Activated B cell treated with CpG ODN at 0.5 μM for 24 hours (primary cell): ENCODE measurements around the gene CTBP1. TPM values are rescaled to one million over a fixed set of nuclear protein-coding genes. Genes with fewer than 3 reads are reported as not detected.

Experiments used
- ATAC-seq: fragments of 200-7000 bp; cut with Tn5 transposase; one replicate; pipeline ENCODE4 v1.10.0; 2021; ENCODE audit warnings: low read depth, mild to moderate bottlenecking, moderate library complexity
- CTCF ChIA-PET: fragments of 350-600 bp; sonication (Branson Sonifier 250); formaldehyde crosslinking; loops from one replicate; lab custom pipeline; 2021; ENCODE audit warnings: antibody characterized with exemption; lab: Charles Lee
- POLR2A ChIA-PET: fragments of 350-600 bp; sonication (Branson Sonifier 250); formaldehyde crosslinking; loops from one replicate; lab custom pipeline; 2021; ENCODE audit warnings: antibody characterized with exemption; lab: Charles Lee
- DNase-seq: peaks from one replicate; pipeline ENCODE4 v3.0.0; 2022
- H3K27ac Mint-ChIP-seq: one replicate; pipeline ENCODE4 v1.8.0; 2020; ENCODE audit warnings: mixed read lengths
- H3K27me3 Mint-ChIP-seq: one replicate; pipeline ENCODE4 v1.8.0; 2021; ENCODE audit warnings: mixed read lengths
- H3K36me3 Mint-ChIP-seq: one replicate; pipeline ENCODE4 v1.8.0; 2021; ENCODE audit warnings: low read depth, mixed read lengths
- H3K4me1 Mint-ChIP-seq: one replicate; pipeline ENCODE4 v1.8.0; 2021; ENCODE audit warnings: mixed read lengths
- H3K4me3 Mint-ChIP-seq: one replicate; pipeline ENCODE4 v1.8.0; 2020; ENCODE audit warnings: mild to moderate bottlenecking, mixed read lengths
- H3K9me3 Mint-ChIP-seq: one replicate; pipeline ENCODE4 v1.8.0; 2020; ENCODE audit warnings: mixed read lengths
- intact Hi-C: fragments of 100-400 bp; cut with micrococcal nuclease; formaldehyde crosslinking; loops from one replicate; pipeline ENCODE4 v1.15.1; 2024
- total RNA-seq: library from RNA; stranded (reverse); gene quantifications from 2 replicates; pipeline ENCODE4 v1.2.3, GENCODE V29; 2022
- TF ChIP-seq, protein P1 (sequence below): fragments of 200-600 bp; IDR thresholded peaks from one replicate; pipeline ENCODE4 v1.8.0; 2022; ENCODE audit warnings: antibody characterized with exemption, mild to moderate bottlenecking

CTBP1 gene
- total RNA-seq, 1 donor from 2014 or later: 175 TPM

DNA sequence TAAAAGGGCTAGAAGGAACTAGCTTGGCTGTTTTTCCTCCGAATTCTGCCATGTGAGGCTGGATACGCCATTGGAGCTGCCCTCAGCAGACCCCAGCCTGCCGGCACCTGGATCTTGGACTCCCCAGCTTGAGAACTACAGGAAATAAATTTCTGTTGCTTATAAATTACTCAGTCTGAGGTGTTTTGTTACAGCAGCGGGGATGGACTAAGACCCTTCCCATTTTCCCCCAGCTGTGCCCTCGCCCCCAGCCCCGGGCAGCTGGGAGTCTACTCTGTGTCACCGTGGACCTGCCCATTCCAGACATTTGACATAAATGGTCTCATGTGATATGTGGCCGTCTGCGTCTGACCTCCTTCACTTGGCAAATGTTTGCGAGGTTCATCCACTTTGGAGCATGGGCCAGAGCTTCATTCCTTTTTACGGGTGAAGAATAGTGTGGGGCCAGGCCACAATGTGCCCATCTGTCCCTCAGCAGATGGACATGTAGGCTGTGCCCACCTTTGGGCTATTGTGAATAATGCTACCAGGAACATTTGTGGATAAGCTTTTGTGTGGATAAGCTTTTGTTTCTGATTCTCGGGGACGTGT is 45.8 kb downstream of the CTBP1 start:
- Mint-ChIP-seq H3K9me3 (no peaks in the 10 kb centered on the region), H3K4me1 (peaks cover 42% of the 10 kb centered on the region), H3K4me3 (no peak overlapping the region), H3K27ac (no peak overlapping the region), H3K36me3 (no peaks in the 10 kb centered on the region), H3K27me3 (no peaks in the 10 kb centered on the region)
- CTCF ChIA-PET: interaction anchor here (1.0 to 1.2 kb wide), 3 partner anchors 31 to 36 kb away, joined by 3 read pairs; no protein-coding TSS in a partner anchor
- TF ChIP-seq, protein P1, sequence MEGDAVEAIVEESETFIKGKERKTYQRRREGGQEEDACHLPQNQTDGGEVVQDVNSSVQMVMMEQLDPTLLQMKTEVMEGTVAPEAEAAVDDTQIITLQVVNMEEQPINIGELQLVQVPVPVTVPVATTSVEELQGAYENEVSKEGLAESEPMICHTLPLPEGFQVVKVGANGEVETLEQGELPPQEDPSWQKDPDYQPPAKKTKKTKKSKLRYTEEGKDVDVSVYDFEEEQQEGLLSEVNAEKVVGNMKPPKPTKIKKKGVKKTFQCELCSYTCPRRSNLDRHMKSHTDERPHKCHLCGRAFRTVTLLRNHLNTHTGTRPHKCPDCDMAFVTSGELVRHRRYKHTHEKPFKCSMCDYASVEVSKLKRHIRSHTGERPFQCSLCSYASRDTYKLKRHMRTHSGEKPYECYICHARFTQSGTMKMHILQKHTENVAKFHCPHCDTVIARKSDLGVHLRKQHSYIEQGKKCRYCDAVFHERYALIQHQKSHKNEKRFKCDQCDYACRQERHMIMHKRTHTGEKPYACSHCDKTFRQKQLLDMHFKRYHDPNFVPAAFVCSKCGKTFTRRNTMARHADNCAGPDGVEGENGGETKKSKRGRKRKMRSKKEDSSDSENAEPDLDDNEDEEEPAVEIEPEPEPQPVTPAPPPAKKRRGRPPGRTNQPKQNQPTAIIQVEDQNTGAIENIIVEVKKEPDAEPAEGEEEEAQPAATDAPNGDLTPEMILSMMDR: no peak
- ATAC-seq: no peak
- POLR2A ChIA-PET: interaction anchor here (1.2 kb wide), 1 partner anchor 45 kb away, joined by 7 read pairs; no protein-coding TSS in a partner anchor
- intact Hi-C loops: loop anchor here (2.0 kb wide), 1 partner anchor 46 kb away; the partner anchor contains the start of gene CTBP1
- peak; percentile 13 for DNase-seq

DNA sequence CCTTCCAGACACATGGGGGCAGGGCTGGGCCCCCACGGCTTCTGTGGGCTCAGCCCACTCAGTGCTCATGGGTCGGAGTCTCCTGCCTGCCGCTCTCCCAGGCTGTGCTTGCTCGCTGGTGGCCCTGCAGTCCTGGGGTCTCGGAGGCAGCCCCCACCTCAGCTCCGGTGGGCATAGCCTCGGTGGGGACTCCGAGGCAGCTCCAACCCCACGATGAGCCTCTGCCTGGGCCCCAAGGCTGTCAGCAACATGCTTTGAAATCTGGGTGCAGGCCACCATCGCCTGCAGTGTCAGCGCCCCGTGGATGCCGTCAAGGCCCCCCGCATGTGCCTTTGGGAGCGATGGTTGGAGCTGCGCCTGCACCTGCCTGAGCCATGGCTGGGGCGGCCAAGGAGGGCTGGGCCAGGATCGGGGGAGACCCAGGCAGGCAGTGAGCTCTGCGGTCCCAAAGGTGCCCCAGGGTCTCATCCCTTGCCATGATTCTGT is 46.4 kb downstream of the CTBP1 start:
- DNase-seq (peak; percentile 14), ATAC-seq (no peak)
- Mint-ChIP-seq H3K27me3 (no peaks in the 10 kb centered on the region), H3K4me3 (no peak overlapping the region), H3K9me3 (no peaks in the 10 kb centered on the region), H3K36me3 (no peaks in the 10 kb centered on the region), H3K27ac (no peak overlapping the region), H3K4me1 (peaks cover 42% of the 10 kb centered on the region)
- TF ChIP-seq, protein P1: no peak
- POLR2A ChIA-PET: interaction anchor here (0.5 to 1.1 kb wide), 3 partner anchors 30 to 65 kb away, joined by 3 to 4 read pairs (median 4); partner anchors contain the start of gene SPON2
- intact Hi-C loops: loop anchor here (2.0 kb wide), 1 partner anchor 46 kb away; the partner anchor contains the start of gene CTBP1
- CTCF ChIA-PET: interaction anchor here (1.0 kb wide), 2 partner anchors 32 to 35 kb away, joined by 3 read pairs; no protein-coding TSS in a partner anchor

DNA sequence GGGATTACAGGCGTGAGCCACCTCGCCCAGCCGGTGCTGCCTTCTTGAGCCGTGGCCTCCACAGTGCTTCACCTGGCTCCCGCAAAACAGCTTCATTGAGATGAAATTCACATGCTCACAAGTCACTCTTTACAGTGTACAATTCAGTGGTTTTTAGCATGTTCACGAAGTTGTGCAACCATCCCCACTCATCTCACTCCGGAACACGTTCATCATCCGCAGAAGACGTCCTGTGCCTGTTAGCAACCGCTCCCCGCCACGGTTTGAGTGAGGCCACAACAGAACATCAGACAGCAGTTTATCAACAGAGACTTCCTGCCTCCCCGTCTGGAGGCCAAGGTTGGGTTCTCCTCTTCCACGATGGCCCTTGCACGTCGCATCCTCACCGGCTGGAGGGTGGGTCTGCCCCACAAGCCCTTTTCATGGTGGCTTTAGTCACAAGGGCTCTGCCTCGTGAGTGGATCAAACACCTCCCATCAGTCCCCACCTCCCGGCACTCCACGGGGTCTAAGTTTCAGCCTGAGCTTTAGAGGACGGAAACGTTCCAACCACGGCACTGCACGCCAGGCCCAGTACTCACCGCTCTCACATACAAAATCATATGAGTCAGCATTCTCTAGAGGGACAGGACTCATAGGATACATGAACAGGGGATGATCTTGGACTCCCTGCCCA is 46.9 kb downstream of the CTBP1 start:
- Mint-ChIP-seq H3K27ac (peak overlapping the region; percentile 84), H3K4me3 (peak overlapping the region; percentile 66), H3K27me3 (no peaks in the 10 kb centered on the region), H3K4me1 (peaks cover 42% of the 10 kb centered on the region), H3K36me3 (no peaks in the 10 kb centered on the region), H3K9me3 (no peaks in the 10 kb centered on the region)
- ATAC-seq (peak; percentile 46), DNase-seq (peak; percentile 31)
- intact Hi-C loops: loop anchor here (1.0 to 2.0 kb wide), 4 partner anchors 17 to 47 kb away; partner anchors contain the start of gene CTBP1
- TF ChIP-seq, protein P1: no peak
- CTCF ChIA-PET: interaction anchor here (1.0 kb wide), 1 partner anchor 34 kb away, joined by 3 read pairs; no protein-coding TSS in a partner anchor
- POLR2A ChIA-PET: interaction anchor here (0.5 to 1.1 kb wide), 5 partner anchors 14 to 65 kb away, joined by 3 to 4 read pairs (median 4); partner anchors contain the start of gene SPON2

DNA sequence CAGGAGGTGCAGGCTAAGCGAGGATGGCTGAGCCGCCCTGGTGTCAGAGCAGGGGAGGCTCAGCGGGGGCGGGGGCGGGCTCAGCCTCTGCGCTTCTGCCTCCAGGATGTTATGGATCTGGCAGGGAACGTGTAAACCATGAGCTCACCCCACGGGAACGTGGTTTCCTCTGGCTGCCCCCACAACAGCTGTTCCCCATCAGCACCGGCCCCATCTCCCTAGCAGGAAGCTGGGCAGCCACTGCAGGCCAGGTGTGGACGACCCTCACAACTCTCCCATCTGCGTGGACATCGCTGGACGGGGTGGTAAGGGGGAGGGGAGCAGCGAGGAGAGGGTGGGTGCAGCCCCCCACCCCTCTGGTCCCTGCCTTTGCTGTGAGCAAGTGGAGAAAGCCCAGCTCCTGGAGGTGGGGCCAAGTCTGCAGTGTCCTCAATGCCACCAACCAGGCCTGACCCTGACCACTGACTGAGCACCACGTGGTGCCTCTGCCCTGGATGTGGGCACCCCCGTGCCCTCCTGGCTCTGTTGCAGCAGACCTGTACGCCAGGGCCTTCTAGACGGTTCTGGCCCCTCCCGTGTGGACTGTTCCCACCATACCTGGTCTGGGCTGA is 48.4 kb downstream of the CTBP1 start:
- ATAC-seq: peak; percentile 5
- CTCF ChIA-PET: no interaction called here
- Mint-ChIP-seq H3K4me3 (no peak overlapping the region), H3K9me3 (no peaks in the 10 kb centered on the region), H3K36me3 (no peaks in the 10 kb centered on the region), H3K27me3 (no peaks in the 10 kb centered on the region), H3K4me1 (peaks cover 42% of the 10 kb centered on the region), H3K27ac (no peak overlapping the region)
- DNase-seq: no peak
- TF ChIP-seq, protein P1: no peak
- intact Hi-C loops: loop anchor here (1.0 to 2.0 kb wide), 3 partner anchors 16 to 33 kb away; no protein-coding TSS in a partner anchor
- POLR2A ChIA-PET: interaction anchor here (0.6 kb wide), 1 partner anchor 87 kb away, joined by 3 read pairs; the partner anchor contains the start of gene RNF212
